Umbilical cord (tissue), 2 donors: Measurements from ENCODE around the gene LPAR6. TPM values are rescaled to one million over a fixed set of nuclear protein-coding genes. Genes with fewer than 3 reads are reported as not detected.

ENCODE experiments used
- DNase-seq: peaks from one replicate; pipeline ENCODE4 v3.0.0-alpha.2; 2015; ENCODE audit warnings: low spot score
- total RNA-seq: library from RNA; depleted of rRNA; stranded (reverse); fragments of >200 nt; gene quantifications from one replicate; pipeline ENCODE4 v1.2.3, GENCODE V29; 2014; ENCODE audit warnings: low replicate concordance; ENCODE audit not compliant: insufficient read depth

LPAR6 gene
- total RNA-seq, 1 donor from 2014 or later = 55.6 TPM

GRCh38 chr13:48370815-48371214 lies 42.1 kb downstream of the LPAR6 start:
- DNase-seq = no peak

GRCh38 chr13:48369988-48370387 lies 42.9 kb downstream of the LPAR6 start:
- no peak for DNase-seq

Other genes starting within 250 kb of the LPAR6 start
- gene ITM2B, start 179.9 kb downstream of the LPAR6 start, total RNA-seq = 141 TPM
- 27.9 TPM for gene RB1, start 109.4 kb downstream of the LPAR6 start, total RNA-seq
- gene RCBTB2, start 120.0 kb upstream of the LPAR6 start, total RNA-seq = 25.0 TPM
- 4.1 TPM for gene CYSLTR2, start 240.8 kb upstream of the LPAR6 start, total RNA-seq